Smooth muscle cell (in vitro differentiated cells): ENCODE measurements around the gene PI4K2B. TPM values are rescaled to one million over a fixed set of nuclear protein-coding genes. Genes with fewer than 3 reads are reported as not detected.

Source experiments
- DNase-seq: peaks from one replicate; lab custom pipeline; 2025; ENCODE audit not compliant: unreplicated experiment; lab: John Stamatoyannopoulos, UW
- H2AFZ ChIP-seq: fragments of 200-600 bp; sonication (generic); 2 replicates; pipeline ENCODE4 v1.6.0; 2016; ENCODE audit warnings: antibody characterized with exemption, low read depth, mild to moderate bottlenecking
- H3F3A ChIP-seq: fragments of 200-600 bp; sonication (generic); 2 replicates; pipeline ENCODE4 v1.6.0; 2017; ENCODE audit warnings: antibody characterized with exemption, low read depth
- H3K27ac ChIP-seq: fragments of 200-600 bp; sonication (generic); 2 replicates; pipeline ENCODE4 v1.5.1; 2016; ENCODE audit warnings: low read depth, mild to moderate bottlenecking
- H3K27me3 ChIP-seq: fragments of 200-600 bp; sonication (generic); 2 replicates; pipeline ENCODE4 v1.6.1; 2016; ENCODE audit warnings: low read depth, mild to moderate bottlenecking
- H3K36me3 ChIP-seq: fragments of 200-600 bp; sonication (generic); 2 replicates; pipeline ENCODE4 v1.5.1; 2016; ENCODE audit warnings: low read depth
- H3K4me1 ChIP-seq: fragments of 200-600 bp; sonication (generic); 2 replicates; pipeline ENCODE4 v1.5.1; 2016; ENCODE audit warnings: low read depth
- H3K4me2 ChIP-seq: fragments of 200-600 bp; sonication (generic); 2 replicates; pipeline ENCODE4 v1.6.0; 2016; ENCODE audit warnings: mild to moderate bottlenecking
- H3K4me3 ChIP-seq: fragments of 200-600 bp; sonication (generic); 2 replicates; pipeline ENCODE4 v1.5.1; 2016; ENCODE audit warnings: mild to moderate bottlenecking
- H3K79me2 ChIP-seq: fragments of 200-600 bp; sonication (generic); 2 replicates; pipeline ENCODE4 v1.6.0; 2016; ENCODE audit warnings: low read depth, mild to moderate bottlenecking
- H3K9ac ChIP-seq: fragments of 200-600 bp; sonication (generic); 2 replicates; pipeline ENCODE4 v1.6.0; 2016; ENCODE audit warnings: low read depth
- H3K9me3 ChIP-seq: fragments of 200-600 bp; sonication (generic); replicated peaks from 2 replicates; pipeline ENCODE4 v1.5.1; 2016; ENCODE audit warnings: low read depth
- H4K20me1 ChIP-seq: fragments of 200-600 bp; sonication (generic); 2 replicates; pipeline ENCODE4 v1.6.0; 2016; ENCODE audit warnings: low read depth
- WGBS: methylation state at CpG from one replicate; pipeline ENCODE4 v1.1.7; 2016; ENCODE audit warnings: low lambda C conversion rate; 5-methylcytosine and 5-hydroxymethylcytosine counted together
- polyA plus RNA-seq: library from polyadenylated mRNA; unstranded; fragments of >200 nt; fragmentation: Nextera tagmentation; extraction: Ambion mirVana; gene quantifications from 2 replicates; pipeline ENCODE4 v1.2.1, GENCODE V29; 2016
- total RNA-seq: library from RNA; depleted of rRNA; stranded (reverse); fragments of >200 nt; gene quantifications from 2 replicates; pipeline ENCODE4 v1.2.3, GENCODE V29; 2014
- TF ChIP-seq, protein P1 (sequence below): fragments of 200-600 bp; sonication (generic); IDR thresholded peaks from 2 replicates; pipeline ENCODE4 v1.5.1; 2017; ENCODE audit warnings: borderline replicate concordance, mild to moderate bottlenecking, antibody characterized with exemption; ENCODE audit not compliant: insufficient read depth, poor library complexity, severe bottlenecking

The PI4K2B gene
- total and polyA plus RNA-seq, 2 experiments from 2014 or later = 10.8 to 21.6 TPM

DNA sequence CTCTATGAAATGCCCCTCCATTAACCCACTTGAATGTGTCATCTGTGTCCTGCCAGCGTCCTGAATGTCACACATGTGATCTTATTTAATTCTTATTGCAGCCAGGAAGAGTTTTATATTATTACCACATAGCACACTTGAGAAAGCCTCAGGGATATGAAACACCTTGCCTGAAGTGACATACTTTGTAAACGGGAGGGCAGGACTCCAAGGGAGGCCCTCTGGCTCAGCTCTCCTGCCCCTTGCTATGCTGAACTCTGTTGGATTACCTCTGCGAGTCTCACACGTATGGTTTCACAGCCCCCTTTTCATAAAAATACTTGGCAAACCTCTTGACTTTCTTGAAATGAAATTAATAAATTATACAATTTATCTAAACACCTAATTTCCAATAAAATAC lies 67.6 kb downstream of the PI4K2B start:
- H3K36me3 ChIP-seq = no peaks in the 10 kb centered on the region
- H3K9me3 ChIP-seq = no peaks in the 10 kb centered on the region
- H3K4me2 ChIP-seq = no peak overlapping the region
- no peak overlapping the region for H2AFZ ChIP-seq
- TF ChIP-seq, protein P1, sequence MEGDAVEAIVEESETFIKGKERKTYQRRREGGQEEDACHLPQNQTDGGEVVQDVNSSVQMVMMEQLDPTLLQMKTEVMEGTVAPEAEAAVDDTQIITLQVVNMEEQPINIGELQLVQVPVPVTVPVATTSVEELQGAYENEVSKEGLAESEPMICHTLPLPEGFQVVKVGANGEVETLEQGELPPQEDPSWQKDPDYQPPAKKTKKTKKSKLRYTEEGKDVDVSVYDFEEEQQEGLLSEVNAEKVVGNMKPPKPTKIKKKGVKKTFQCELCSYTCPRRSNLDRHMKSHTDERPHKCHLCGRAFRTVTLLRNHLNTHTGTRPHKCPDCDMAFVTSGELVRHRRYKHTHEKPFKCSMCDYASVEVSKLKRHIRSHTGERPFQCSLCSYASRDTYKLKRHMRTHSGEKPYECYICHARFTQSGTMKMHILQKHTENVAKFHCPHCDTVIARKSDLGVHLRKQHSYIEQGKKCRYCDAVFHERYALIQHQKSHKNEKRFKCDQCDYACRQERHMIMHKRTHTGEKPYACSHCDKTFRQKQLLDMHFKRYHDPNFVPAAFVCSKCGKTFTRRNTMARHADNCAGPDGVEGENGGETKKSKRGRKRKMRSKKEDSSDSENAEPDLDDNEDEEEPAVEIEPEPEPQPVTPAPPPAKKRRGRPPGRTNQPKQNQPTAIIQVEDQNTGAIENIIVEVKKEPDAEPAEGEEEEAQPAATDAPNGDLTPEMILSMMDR = no peak
- H3K9ac ChIP-seq = no peak overlapping the region
- H3K4me3 ChIP-seq = no peak overlapping the region
- H4K20me1 ChIP-seq = no peaks in the 10 kb centered on the region
- H3K4me1 ChIP-seq = no peaks in the 10 kb centered on the region
- H3F3A ChIP-seq = no peaks in the 10 kb centered on the region
- DNase-seq = no peak
- no peak overlapping the region for H3K27ac ChIP-seq
- peaks cover 3% of the 10 kb centered on the region for H3K27me3 ChIP-seq
- H3K79me2 ChIP-seq = no peaks in the 10 kb centered on the region
- 87% methylated on average over 4 of the region's 4 CpGs for WGBS

DNA sequence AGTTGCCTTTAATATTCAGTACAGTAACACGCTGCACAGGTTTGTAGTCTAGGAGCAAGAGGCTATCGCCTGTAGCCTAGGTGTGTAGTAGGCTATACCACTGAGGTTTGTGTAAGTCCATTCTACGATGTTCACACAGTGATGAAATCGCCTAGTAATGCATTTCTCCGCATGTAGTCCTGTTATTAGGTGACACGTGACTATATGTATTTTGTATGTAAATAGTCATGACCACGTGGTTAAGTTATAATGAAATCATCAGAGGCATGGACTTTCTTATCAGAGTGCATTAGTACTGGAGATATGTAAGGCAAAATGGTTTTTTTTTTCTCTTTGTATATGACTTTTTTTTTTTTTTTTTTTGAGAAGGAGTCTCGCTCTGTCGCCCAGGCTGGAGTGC lies 68.8 kb downstream of the PI4K2B start:
- no peak for DNase-seq
- TF ChIP-seq, protein P1 = no peak
- Histone ChIP-seq H2AFZ (no peak overlapping the region), H3K79me2 (no peaks in the 10 kb centered on the region), H3K9me3 (no peaks in the 10 kb centered on the region), H4K20me1 (no peaks in the 10 kb centered on the region), H3K36me3 (no peaks in the 10 kb centered on the region), H3K27ac (no peak overlapping the region), H3K4me3 (no peak overlapping the region), H3F3A (no peaks in the 10 kb centered on the region), H3K4me1 (no peaks in the 10 kb centered on the region), H3K27me3 (peaks cover 3% of the 10 kb centered on the region), H3K4me2 (no peak overlapping the region), H3K9ac (no peak overlapping the region)
- WGBS = 82% methylated on average over 9 of the region's 9 CpGs

DNA sequence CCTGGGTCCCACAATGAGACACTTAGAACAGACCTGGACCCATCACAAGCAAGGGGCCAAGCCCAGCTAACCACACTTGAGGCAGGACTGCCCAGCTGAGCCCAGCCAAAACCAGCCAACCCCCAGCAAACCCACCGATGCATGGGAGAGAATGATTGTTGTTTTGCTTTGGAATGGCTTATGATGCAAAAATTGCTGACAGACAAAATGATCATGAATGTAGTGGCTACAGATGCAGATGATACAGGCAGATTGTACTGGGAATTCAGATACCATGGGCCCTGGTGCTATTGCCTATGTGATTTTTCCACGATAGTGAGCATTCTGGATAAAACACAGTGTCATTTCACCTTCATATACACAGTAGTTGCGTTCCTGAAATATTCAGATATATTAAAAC lies 69.7 kb downstream of the PI4K2B start:
- no peak overlapping the region for H2AFZ ChIP-seq
- H3K4me3 ChIP-seq = no peak overlapping the region
- H3K27me3 ChIP-seq = no peaks in the 10 kb centered on the region
- no peaks in the 10 kb centered on the region for H3K9me3 ChIP-seq
- TF ChIP-seq, protein P1 = no peak
- no peaks in the 10 kb centered on the region for H3K36me3 ChIP-seq
- no peak overlapping the region for H3K9ac ChIP-seq
- 93% methylated on average over 3 of the region's 3 CpGs for whole genome bisulfite sequencing
- no peaks in the 10 kb centered on the region for H4K20me1 ChIP-seq
- H3K4me2 ChIP-seq = no peak overlapping the region
- H3F3A ChIP-seq = no peaks in the 10 kb centered on the region
- no peaks in the 10 kb centered on the region for H3K79me2 ChIP-seq
- no peak for DNase-seq
- H3K27ac ChIP-seq = no peak overlapping the region
- H3K4me1 ChIP-seq = no peaks in the 10 kb centered on the region

DNA sequence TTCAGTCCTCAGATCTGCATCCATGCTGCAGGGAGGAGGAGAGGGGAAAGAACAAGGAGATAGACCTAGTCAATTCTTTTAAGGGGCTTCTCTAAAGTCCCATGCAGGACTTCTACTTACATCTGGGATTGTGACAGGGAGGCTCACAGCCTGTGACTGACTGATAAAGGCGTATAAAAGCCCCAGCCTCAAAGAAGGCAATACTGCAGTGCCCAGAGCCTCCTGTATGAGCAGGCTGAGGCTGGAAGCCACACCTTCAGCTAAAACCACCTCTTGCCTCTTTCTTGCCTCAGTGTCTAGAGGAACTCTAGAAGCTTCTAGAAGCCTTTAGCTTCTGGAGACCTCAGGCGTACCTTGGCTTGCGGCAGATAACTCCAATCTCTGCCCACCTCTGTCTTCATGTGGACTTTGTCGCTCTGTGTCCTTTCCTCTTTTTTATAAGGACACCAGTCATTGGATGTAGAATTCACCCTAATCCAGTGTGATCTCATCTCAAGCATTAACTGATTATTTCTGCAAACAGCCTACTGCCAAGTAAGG lies 72.8 kb downstream of the PI4K2B start:
- DNase-seq = no peak
- Histone ChIP-seq H4K20me1 (no peaks in the 10 kb centered on the region), H3K9me3 (no peaks in the 10 kb centered on the region), H3F3A (no peaks in the 10 kb centered on the region), H3K27me3 (no peaks in the 10 kb centered on the region), H3K4me2 (no peak overlapping the region), H3K9ac (no peak overlapping the region), H3K27ac (no peak overlapping the region), H3K79me2 (no peaks in the 10 kb centered on the region), H2AFZ (no peak overlapping the region), H3K4me3 (no peak overlapping the region), H3K4me1 (no peaks in the 10 kb centered on the region), H3K36me3 (no peaks in the 10 kb centered on the region)
- WGBS = 74% methylated on average over 4 of the region's 4 CpGs
- TF ChIP-seq, protein P1 = no peak
